GM12891 (cell line): ENCODE results near the gene AGO4.
A peak's percentile ranks its signal among the peaks of the same experiment; 100 is the strongest.

ENCODE experiments used
- DNase-seq: peaks from one replicate; pipeline ENCODE4 v3.0.0; 2011; ENCODE audit warnings: low spot score; ENCODE audit not compliant: insufficient read length
- FAIRE-seq: peaks from 2 replicates; lab custom pipeline; 2011; peaks lifted over from hg19 to GRCh38; lab: Jason Lieb, UNC
- PAX5 ChIP-seq: IDR thresholded peaks from 2 replicates; pipeline ENCODE4 v1.6.1; 2011; ENCODE audit warnings: low read length, moderate library complexity, mild to moderate bottlenecking; ENCODE audit not compliant: insufficient read depth, severe bottlenecking
- POLR2A ChIP-seq: IDR thresholded peaks from 2 replicates; pipeline ENCODE4 v1.6.1; 2011; ENCODE audit warnings: low read depth, low read length, control low read depth
- POLR2AphosphoS5 ChIP-seq: IDR thresholded peaks from 2 replicates; pipeline ENCODE4 v1.6.1; 2011; ENCODE audit warnings: low read depth, low read length, control low read depth
- POU2F2 ChIP-seq: IDR thresholded peaks from 2 replicates; pipeline ENCODE4 v1.6.1; 2011; ENCODE audit warnings: low read depth, mild to moderate bottlenecking, control low read depth, low read length, moderate library complexity
- SPI1 ChIP-seq: IDR thresholded peaks from 2 replicates; pipeline ENCODE4 v1.6.1; 2011; ENCODE audit warnings: low read depth, low read length, control low read depth
- TAF1 ChIP-seq: IDR thresholded peaks from 2 replicates; pipeline ENCODE4 v1.6.1; 2011; ENCODE audit warnings: low read depth, low read length, control low read depth

Gene AGO4

GRCh38 chr1:35847935-35848565 is 40.2 kb downstream of the AGO4 start:
- DNase-seq (no peak), FAIRE-seq (no peak)
- TF ChIP-seq PAX5 (no peak), POLR2A (no peak)

GRCh38 chr1:35850051-35850450 is 42.2 kb downstream of the AGO4 start:
- FAIRE-seq (no peak), DNase-seq (no peak)
- TF ChIP-seq TAF1 (no peak), SPI1 (no peak), POLR2AphosphoS5 (no peak), POU2F2 (no peak), POLR2A (no peak), PAX5 (no peak)

GRCh38 chr1:35850716-35851115 is 42.9 kb downstream of the AGO4 start:
- DNase-seq: no peak
- TF ChIP-seq TAF1 (no peak), POLR2A (no peak), POU2F2 (no peak), POLR2AphosphoS5 (no peak), PAX5 (no peak), SPI1 (no peak)
- FAIRE-seq: no peak

DNA sequence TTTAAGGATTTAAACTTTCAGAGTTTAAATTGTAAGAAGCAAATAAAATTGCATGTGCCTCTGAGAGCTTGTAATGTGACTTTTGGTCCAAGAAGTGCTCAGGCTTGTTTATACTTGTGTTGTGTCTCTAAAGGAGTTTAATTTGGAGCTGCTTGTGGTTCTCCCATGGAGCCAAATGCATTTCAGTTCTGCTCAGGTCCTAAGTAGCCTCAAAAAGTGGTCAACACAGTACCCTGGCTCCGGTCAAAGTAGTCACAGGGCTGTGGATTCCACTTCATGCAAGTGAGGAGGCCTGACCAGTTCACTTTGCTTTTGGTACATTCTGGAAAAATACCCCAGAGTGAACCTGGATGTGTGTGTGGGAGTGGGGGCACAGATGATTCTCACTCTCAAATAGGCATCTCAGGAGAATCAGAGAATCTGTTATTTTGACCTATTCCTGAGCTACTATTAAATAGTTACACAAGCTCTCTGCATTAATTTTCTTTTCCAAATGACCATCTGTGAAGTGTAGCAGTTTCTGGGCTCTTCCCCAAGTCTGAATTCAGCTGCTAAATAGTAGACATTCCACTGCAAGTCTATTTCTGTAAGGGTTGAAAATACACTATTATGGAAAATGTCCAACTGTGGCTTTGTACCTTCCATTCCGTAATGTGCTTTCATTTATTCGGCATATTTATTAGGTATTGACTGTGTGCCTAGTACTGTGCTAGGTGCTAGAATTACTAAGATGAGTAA is 43.5 kb downstream of the AGO4 start:
- DNase-seq (no peak), FAIRE-seq (no peak)
- TF ChIP-seq SPI1 (no peak), POU2F2 (no peak), PAX5 (no peak), POLR2A (no peak), TAF1 (no peak), POLR2AphosphoS5 (no peak)

DNA sequence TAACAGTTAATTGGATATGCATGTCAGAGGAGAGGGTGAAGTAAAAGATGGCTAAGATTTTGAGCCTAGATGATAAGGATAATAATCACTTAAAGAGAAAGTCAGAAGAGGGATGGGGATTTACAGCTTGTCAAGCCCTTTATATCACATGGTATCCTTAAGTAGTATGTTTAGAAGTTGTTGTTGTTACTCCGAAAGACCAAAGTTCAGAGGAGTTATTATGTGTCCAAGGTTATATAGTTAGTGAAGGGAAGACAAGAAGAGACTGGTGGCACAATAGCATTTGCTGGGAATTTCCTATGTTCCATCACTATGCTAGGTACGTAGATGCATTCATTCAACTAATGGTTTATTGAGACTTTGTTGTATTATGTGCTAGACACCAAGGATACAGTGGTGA is 44.4 kb downstream of the AGO4 start:
- DNase-seq (no peak), FAIRE-seq (no peak)
- TF ChIP-seq PAX5: no peak
- TF ChIP-seq POLR2A: no peak
- no peak for TF ChIP-seq POLR2AphosphoS5
- no peak for TF ChIP-seq SPI1
- TF ChIP-seq POU2F2: no peak
- no peak for TF ChIP-seq TAF1

DNA sequence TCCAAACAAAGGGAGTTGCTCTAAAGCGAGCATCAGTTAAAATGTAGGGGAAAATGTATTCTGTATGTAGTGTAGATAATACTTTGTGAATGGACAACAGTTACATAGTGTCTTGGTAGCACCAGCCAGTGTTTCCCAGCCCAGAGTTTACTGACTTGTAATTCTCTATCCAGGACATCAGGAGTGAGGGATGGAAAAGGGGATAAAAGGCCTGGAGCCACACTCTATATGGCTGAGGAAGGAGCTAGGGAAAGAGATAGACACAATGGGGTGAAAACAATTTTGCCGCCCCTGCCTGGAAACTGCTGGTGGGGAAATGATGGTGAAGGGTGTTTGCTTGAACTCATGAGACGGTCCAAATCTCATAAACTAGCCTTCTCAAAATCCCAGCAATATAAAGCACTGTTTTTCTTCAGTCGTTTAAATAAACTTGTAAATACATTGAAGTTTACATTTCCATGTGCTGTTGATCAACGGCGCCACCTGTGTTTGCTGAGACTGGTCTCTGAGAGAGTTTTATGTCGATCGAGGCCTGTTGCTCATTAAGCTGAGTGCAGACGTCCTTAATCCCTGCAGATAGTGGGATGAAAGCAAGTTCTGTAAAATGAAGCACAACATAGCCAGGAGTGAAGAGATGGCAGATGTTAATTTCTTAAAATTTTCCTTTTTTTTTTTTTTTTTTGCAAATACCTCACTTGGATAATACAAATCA is 47.3 kb downstream of the AGO4 start:
- no peak for DNase-seq
- peak; percentile 28 for FAIRE-seq
- TF ChIP-seq POLR2A: no peak
- TF ChIP-seq SPI1: no peak
- no peak for TF ChIP-seq POU2F2

- TF ChIP-seq POU2F2: no peak
- TF ChIP-seq POLR2A: no peak
- no peak for TF ChIP-seq TAF1
- TF ChIP-seq SPI1: no peak
- no peak for TF ChIP-seq PAX5
- no peak for TF ChIP-seq POLR2AphosphoS5
- FAIRE-seq: no peak
- no peak for DNase-seq
Measured at GRCh38 chr1:35856964-35857363, 49.1 kb downstream of the AGO4 start.

DNA sequence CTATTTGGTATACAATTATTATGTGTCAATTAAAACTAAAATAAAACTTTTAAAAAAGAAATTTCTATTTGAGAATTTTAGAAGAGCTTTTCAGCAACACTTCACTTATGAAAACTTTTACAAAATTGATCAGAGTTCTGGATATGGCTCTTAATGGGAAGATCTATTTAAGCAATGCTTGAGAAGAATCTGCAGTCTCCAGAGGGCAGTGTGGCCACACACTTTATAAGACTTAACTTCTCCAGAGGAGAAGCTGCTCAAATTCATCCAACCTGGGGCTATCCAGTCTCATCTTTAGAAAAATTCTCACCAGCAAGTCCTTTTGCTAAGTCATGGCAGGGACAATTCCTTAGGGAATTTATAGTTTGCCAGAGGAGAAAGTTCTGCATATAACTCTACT is 50.0 kb downstream of the AGO4 start:
- DNase-seq: no peak
- TF ChIP-seq SPI1: no peak
- no peak for TF ChIP-seq TAF1
- no peak for TF ChIP-seq PAX5
- TF ChIP-seq POLR2A: no peak
- no peak for TF ChIP-seq POLR2AphosphoS5
- TF ChIP-seq POU2F2: no peak
- FAIRE-seq: no peak

DNA sequence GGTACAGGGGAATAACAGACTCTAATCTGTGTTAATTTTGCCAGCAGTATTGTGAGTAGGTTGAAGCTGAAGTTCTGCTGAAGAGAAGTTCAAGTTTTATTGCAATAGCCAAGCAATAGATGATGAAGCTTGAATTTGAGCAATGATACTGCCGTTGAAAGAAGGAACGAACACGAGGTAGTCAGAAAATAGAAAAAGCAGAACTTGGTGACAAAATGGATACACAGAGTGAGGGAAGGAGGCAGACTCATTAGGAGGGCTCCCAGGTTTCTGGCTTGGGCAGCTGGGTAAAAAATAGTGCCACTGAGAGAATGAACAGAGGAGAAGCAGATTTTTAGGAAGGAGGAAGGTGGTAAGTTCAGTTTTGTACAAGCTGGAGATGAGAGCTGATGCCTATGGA is 52.9 kb downstream of the AGO4 start:
- DNase-seq: no peak

More for the DNA sequence above, 52.9 kb downstream of the AGO4 start:
- no peak for FAIRE-seq
- TF ChIP-seq POU2F2: no peak
- no peak for TF ChIP-seq TAF1
- no peak for TF ChIP-seq POLR2A
- no peak for TF ChIP-seq POLR2AphosphoS5
- no peak for TF ChIP-seq SPI1
- TF ChIP-seq PAX5: no peak
